Subcutaneous abdominal adipose tissue (tissue), 5 donors: ENCODE results near the gene SCYL2.

Experiments used
- H3K27ac ChIP-seq: one replicate; pipeline ENCODE4 v1.7.0; 2013; ENCODE audit warnings: low read depth, mild to moderate bottlenecking, inconsistent platforms, low read length, moderate library complexity
- H3K27me3 ChIP-seq, 5 donors: one replicate each; pipeline ENCODE4 v1.7.0; 2013; ENCODE audit warnings: low read length in 5 of 5, inconsistent platforms in 1 of 5; ENCODE audit not compliant: control insufficient read depth in 5 of 5, insufficient read depth in 4 of 5
- H3K36me3 ChIP-seq, 5 donors: one replicate each; pipeline ENCODE4 v1.7.0; 2013; ENCODE audit warnings: low read length in 5 of 5; ENCODE audit not compliant: control insufficient read depth in 5 of 5, insufficient read depth in 5 of 5
- H3K4me1 ChIP-seq, 5 donors: one replicate each; pipeline ENCODE4 v1.7.0; 2013; ENCODE audit warnings: low read length in 5 of 5, mild to moderate bottlenecking in 3 of 5, moderate library complexity in 1 of 5; ENCODE audit not compliant: control insufficient read depth in 5 of 5, insufficient read depth in 5 of 5
- H3K4me3 ChIP-seq, 5 donors: one replicate each; pipeline ENCODE4 v1.7.0; 2013; ENCODE audit warnings: low read length in 5 of 5, low read depth in 1 of 5
- H3K9ac ChIP-seq, 5 donors: one replicate each; pipeline ENCODE4 v1.7.0; 2013; ENCODE audit warnings: low read length in 5 of 5, mild to moderate bottlenecking in 4 of 5, moderate library complexity in 3 of 5
- H3K9me3 ChIP-seq, 5 donors: one replicate each; pipeline ENCODE4 v1.7.0; 2013; ENCODE audit warnings: low read length in 5 of 5; ENCODE audit not compliant: control insufficient read depth in 5 of 5
- donor health status: healthy.
- donor health status: healthy.
- donor health status: healthy.
- donor health status: healthy.
- donor health status: healthy.

The SCYL2 gene

GRCh38 chr12:100383586-100384558 lies 116.9 kb downstream of the SCYL2 start:
- H3K4me1 ChIP-seq = peaks cover 0 to 9% (median 0%) of the 10 kb centered on the region in 5 donors
- no peak overlapping the region for H3K4me3 ChIP-seq
- no peak overlapping the region for H3K27ac ChIP-seq
- H3K9me3 ChIP-seq = no peaks in the 10 kb centered on the region
- H3K9ac ChIP-seq = no peak overlapping the region
- H3K27me3 ChIP-seq = no peaks in the 10 kb centered on the region
- no peaks in the 10 kb centered on the region for H3K36me3 ChIP-seq

- H3K27me3 ChIP-seq = no peaks in the 10 kb centered on the region
- H3K9ac ChIP-seq = no peak overlapping the region
- H3K4me3 ChIP-seq = no peak overlapping the region
These were observed 117.6 kb downstream of the SCYL2 start for GRCh38 chr12:100384559-100384935.

DNA sequence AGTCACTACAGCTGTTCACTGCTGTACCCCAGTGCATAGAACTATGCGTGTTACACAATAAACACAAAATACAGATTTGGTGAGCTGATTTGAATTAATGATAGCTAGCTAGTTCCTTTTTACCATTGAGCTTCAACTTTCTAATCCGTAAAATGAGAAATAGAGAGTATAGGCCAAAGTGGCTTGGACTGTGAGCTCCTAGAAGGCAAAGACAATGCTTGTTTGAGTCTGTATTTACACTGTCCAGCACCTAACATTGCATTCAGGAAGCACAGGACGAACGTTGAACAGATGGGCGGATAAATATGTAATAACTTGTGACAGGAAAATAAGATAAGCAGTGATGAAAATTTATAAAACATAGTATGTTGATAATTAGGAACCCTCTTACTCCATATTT lies 121.4 kb downstream of the SCYL2 start:
- Histone ChIP-seq H3K4me1 (peaks cover 0 to 1% (median 0%) of the 10 kb centered on the region in 5 donors), H3K27me3 (no peaks in the 10 kb centered on the region), H3K9me3 (no peaks in the 10 kb centered on the region), H3K36me3 (no peaks in the 10 kb centered on the region), H3K27ac (no peak overlapping the region), H3K9ac (no peak overlapping the region), H3K4me3 (no peak overlapping the region)

More at GRCh38 chr12:100384559-100384935, 117.6 kb downstream of the SCYL2 start:
- peaks cover 0 to 9% (median 0%) of the 10 kb centered on the region in 5 donors for H3K4me1 ChIP-seq
- no peaks in the 10 kb centered on the region for H3K9me3 ChIP-seq
- H3K27ac ChIP-seq = no peak overlapping the region
- H3K36me3 ChIP-seq = no peaks in the 10 kb centered on the region
